ENCODE data around the gene ACSF2. TPM values are rescaled to one million over a fixed set of nuclear protein-coding genes. Genes with fewer than 3 reads are reported as not detected.
"Not testable (repeated sequence)": the region's sequence is repeated elsewhere in the genome, so short reads cannot be mapped to it uniquely, and the experiment has no call there.

ACSF2 gene
- total RNA-seq, 5 donors from 2014 or later (not counting 1 experiment from before 2014, with no cell fraction given), result 17.7 to 26.4 (median 21.3) TPM

GRCh38 chr17:50471009-50471905 lies 45.2 kb downstream of the ACSF2 start:
- H3K27me3 Mint-ChIP-seq, result peaks cover 17 to 27% of the 10 kb centered on the region in 2 donors
- 64% methylated on average over 19 of the region's 22 CpGs for WGBS (ENCODE audit: insufficient coverage)
- H3K27ac Mint-ChIP-seq, result no peak overlapping the region
- H3K4me3 Mint-ChIP-seq, result peak overlapping the region in 1 of 3 donors; percentile 5
- ATAC-seq (replicated peaks in 1 of 4) (no peak), DNase-seq (no peak)
- Histone ChIP-seq H3K36me3 (ENCODE audit: control insufficient read depth in 2 of 2, extremely low read depth in 1 of 2, insufficient read depth in 1 of 2, low read length in 1 of 2) (peaks cover 0 to 2% of the 10 kb centered on the region in 2 donors), H3K27ac (ENCODE audit: low read length) (no peak overlapping the region), H3K4me1 (ENCODE audit: control insufficient read depth in 1 of 2, extremely low read depth in 1 of 2, insufficient read depth in 2 of 2, low read length in 2 of 2) (peaks cover 0 to 27% of the 10 kb centered on the region in 2 experiments), H3K27me3 (replicated peaks in 1 of 2; ENCODE audit: control insufficient read depth in 2 of 2, extremely low read depth in 1 of 2, insufficient read depth in 2 of 2, low read length in 1 of 2) (peaks cover 4 to 55% of the 10 kb centered on the region in 2 experiments), H3K4me3 (ENCODE audit: control insufficient read depth in 1 of 2, extremely low read depth in 1 of 2, low read length in 1 of 2) (no peak overlapping the region), H3K9me3 (no peaks in the 10 kb centered on the region)
- ChIA-PET POLR2A (no interaction called here), CTCF (interaction anchor here (0.6 to 1.0 kb wide), 4 partner anchors 8 to 178 kb away, joined by 3 to 4 read pairs (median 3); no protein-coding TSS in a partner anchor)
- no peaks in the 10 kb centered on the region for H3K9me3 Mint-ChIP-seq
- H3K36me3 Mint-ChIP-seq, result peaks cover 17% of the 10 kb centered on the region
- peaks cover 3 to 20% (median 7%) of the 10 kb centered on the region in 3 donors for H3K4me1 Mint-ChIP-seq

- ChIA-PET CTCF (interaction anchor here in 1 of 2 donors (0.7 kb wide), 1 partner anchor 177 kb away, joined by 3 read pairs; no protein-coding TSS in a partner anchor), POLR2A (no interaction called here)
- Mint-ChIP-seq H3K27me3 (peaks cover 14 to 22% of the 10 kb centered on the region in 2 donors), H3K9me3 (no peaks in the 10 kb centered on the region), H3K4me3 (no peak overlapping the region), H3K36me3 (peaks cover 17% of the 10 kb centered on the region), H3K4me1 (peaks cover 3 to 11% (median 7%) of the 10 kb centered on the region in 3 donors), H3K27ac (no peak overlapping the region)
- Histone ChIP-seq H3K27me3 (replicated peaks in 1 of 2; ENCODE audit: control insufficient read depth in 2 of 2, extremely low read depth in 1 of 2, insufficient read depth in 2 of 2, low read length in 1 of 2) (peaks cover 4 to 57% of the 10 kb centered on the region in 2 experiments), H3K27ac (ENCODE audit: low read length) (no peak overlapping the region), H3K36me3 (ENCODE audit: control insufficient read depth in 2 of 2, extremely low read depth in 1 of 2, insufficient read depth in 1 of 2, low read length in 1 of 2) (peaks cover 0 to 2% of the 10 kb centered on the region in 2 donors), H3K9me3 (no peaks in the 10 kb centered on the region), H3K4me1 (ENCODE audit: control insufficient read depth in 1 of 2, extremely low read depth in 1 of 2, insufficient read depth in 2 of 2, low read length in 2 of 2) (peaks cover 0 to 18% of the 10 kb centered on the region in 2 experiments), H3K4me3 (ENCODE audit: control insufficient read depth in 1 of 2, extremely low read depth in 1 of 2, low read length in 1 of 2) (no peak overlapping the region)
- DNase-seq, result no peak
- no peak for ATAC-seq (replicated peaks in 1 of 4)
- 96% methylated on average over 9 of the region's 10 CpGs for WGBS (ENCODE audit: insufficient coverage)
Measured at GRCh38 chr17:50472286-50472685, 46.3 kb downstream of the ACSF2 start.

- CTCF ChIA-PET, POLR2A ChIA-PET: not testable (repeated sequence)
Measured at GRCh38 chr17:50472761-50473161, 46.7 kb downstream of the ACSF2 start.

GRCh38 chr17:50473901-50474300 lies 47.9 kb downstream of the ACSF2 start:
- H3K9me3 Mint-ChIP-seq, result no peaks in the 10 kb centered on the region
- POLR2A ChIA-PET, result no interaction called here
- CTCF ChIA-PET, result no interaction called here
- Histone ChIP-seq H3K4me3 (ENCODE audit: control insufficient read depth in 1 of 2, extremely low read depth in 1 of 2, low read length in 1 of 2) (no peak overlapping the region), H3K27me3 (replicated peaks in 1 of 2; ENCODE audit: control insufficient read depth in 2 of 2, extremely low read depth in 1 of 2, insufficient read depth in 2 of 2, low read length in 1 of 2) (peaks cover 0 to 43% of the 10 kb centered on the region in 2 experiments), H3K4me1 (ENCODE audit: control insufficient read depth in 1 of 2, extremely low read depth in 1 of 2, insufficient read depth in 2 of 2, low read length in 2 of 2) (peaks cover 5 to 22% of the 10 kb centered on the region in 2 experiments), H3K27ac (ENCODE audit: low read length) (no peak overlapping the region), H3K36me3 (ENCODE audit: control insufficient read depth in 2 of 2, extremely low read depth in 1 of 2, insufficient read depth in 1 of 2, low read length in 1 of 2) (peaks cover 0 to 2% of the 10 kb centered on the region in 2 donors), H3K9me3 (no peaks in the 10 kb centered on the region)
- no peak overlapping the region for H3K27ac Mint-ChIP-seq
- H3K36me3 Mint-ChIP-seq, result peaks cover 17% of the 10 kb centered on the region
- H3K27me3 Mint-ChIP-seq, result peaks cover 3 to 11% of the 10 kb centered on the region in 2 donors
- peaks cover 6 to 8% (median 7%) of the 10 kb centered on the region in 3 donors for H3K4me1 Mint-ChIP-seq
- ATAC-seq (replicated peaks in 1 of 4), result no peak
- WGBS (ENCODE audit: insufficient coverage), result 40% methylated on average over 1 of the region's 11 CpGs
- no peak for DNase-seq
- H3K4me3 Mint-ChIP-seq, result no peak overlapping the region

More at GRCh38 chr17:50472761-50473161, 46.7 kb downstream of the ACSF2 start:
- not testable (repeated sequence) for H3K4me3 ChIP-seq (ENCODE audit: control insufficient read depth in 1 of 2, extremely low read depth in 1 of 2, low read length in 1 of 2); DNase-seq; H3K9me3 ChIP-seq; H3K27ac Mint-ChIP-seq; H3K36me3 ChIP-seq (ENCODE audit: control insufficient read depth in 2 of 2, extremely low read depth in 1 of 2, insufficient read depth in 1 of 2, low read length in 1 of 2); ATAC-seq (replicated peaks in 1 of 4); H3K4me1 Mint-ChIP-seq; H3K27ac ChIP-seq (ENCODE audit: low read length); H3K4me3 Mint-ChIP-seq; H3K9me3 Mint-ChIP-seq
- peaks cover under 1 to 23% of the 10 kb centered on the region in 2 experiments for H3K4me1 ChIP-seq (ENCODE audit: control insufficient read depth in 1 of 2, extremely low read depth in 1 of 2, insufficient read depth in 2 of 2, low read length in 2 of 2)
- peaks cover 17% of the 10 kb centered on the region for H3K36me3 Mint-ChIP-seq
- peaks cover 4 to 54% of the 10 kb centered on the region in 2 experiments for H3K27me3 ChIP-seq (replicated peaks in 1 of 2; ENCODE audit: control insufficient read depth in 2 of 2, extremely low read depth in 1 of 2, insufficient read depth in 2 of 2, low read length in 1 of 2)
- H3K27me3 Mint-ChIP-seq, result peaks cover 10 to 19% of the 10 kb centered on the region in 2 donors
- 95% methylated on average over 5 of the region's 13 CpGs for WGBS (ENCODE audit: insufficient coverage)

GRCh38 chr17:50474523-50474922 lies 48.5 kb downstream of the ACSF2 start:
- H3K36me3 ChIP-seq (ENCODE audit: control insufficient read depth in 2 of 2, extremely low read depth in 1 of 2, insufficient read depth in 1 of 2, low read length in 1 of 2), result peaks cover 0 to 2% of the 10 kb centered on the region in 2 donors
- ATAC-seq (replicated peaks in 1 of 4), result no peak
- peaks cover 5 to 18% of the 10 kb centered on the region in 2 experiments for H3K4me1 ChIP-seq (ENCODE audit: control insufficient read depth in 1 of 2, extremely low read depth in 1 of 2, insufficient read depth in 2 of 2, low read length in 2 of 2)
- peaks cover 8 to 12% (median 10%) of the 10 kb centered on the region in 3 donors for H3K4me1 Mint-ChIP-seq
- CTCF ChIA-PET, result no interaction called here
- H3K36me3 Mint-ChIP-seq, result peaks cover 17% of the 10 kb centered on the region
- POLR2A ChIA-PET, result no interaction called here
- no peak overlapping the region for H3K4me3 Mint-ChIP-seq
- no peak overlapping the region for H3K27ac Mint-ChIP-seq
- H3K27me3 ChIP-seq (replicated peaks in 1 of 2; ENCODE audit: control insufficient read depth in 2 of 2, extremely low read depth in 1 of 2, insufficient read depth in 2 of 2, low read length in 1 of 2), result peaks cover 0 to 36% of the 10 kb centered on the region in 2 experiments
- H3K27ac ChIP-seq (ENCODE audit: low read length), result no peak overlapping the region
- H3K9me3 Mint-ChIP-seq, result no peaks in the 10 kb centered on the region
- H3K27me3 Mint-ChIP-seq, result peaks cover 3 to 11% of the 10 kb centered on the region in 2 donors
- H3K9me3 ChIP-seq, result no peaks in the 10 kb centered on the region
- 95% methylated on average over 4 of the region's 6 CpGs for WGBS (ENCODE audit: insufficient coverage)
- no peak overlapping the region for H3K4me3 ChIP-seq (ENCODE audit: control insufficient read depth in 1 of 2, extremely low read depth in 1 of 2, low read length in 1 of 2)
- no peak for DNase-seq

GRCh38 chr17:50475362-50475761 lies 49.3 kb downstream of the ACSF2 start:
- H3K4me1 Mint-ChIP-seq, result peaks cover 17 to 19% (median 18%) of the 10 kb centered on the region in 3 donors
- H3K9me3 Mint-ChIP-seq, result no peaks in the 10 kb centered on the region
- WGBS (ENCODE audit: insufficient coverage), result 90% methylated on average over 2 of the region's 4 CpGs
- Histone ChIP-seq H3K4me1 (ENCODE audit: control insufficient read depth in 1 of 2, extremely low read depth in 1 of 2, insufficient read depth in 2 of 2, low read length in 2 of 2) (peaks cover 7 to 20% of the 10 kb centered on the region in 2 experiments), H3K9me3 (no peaks in the 10 kb centered on the region), H3K27me3 (replicated peaks in 1 of 2; ENCODE audit: control insufficient read depth in 2 of 2, extremely low read depth in 1 of 2, insufficient read depth in 2 of 2, low read length in 1 of 2) (peaks cover 0 to 28% of the 10 kb centered on the region in 2 experiments), H3K27ac (ENCODE audit: low read length) (no peak overlapping the region), H3K36me3 (ENCODE audit: control insufficient read depth in 2 of 2, extremely low read depth in 1 of 2, insufficient read depth in 1 of 2, low read length in 1 of 2) (peaks cover 0 to 2% of the 10 kb centered on the region in 2 donors), H3K4me3 (ENCODE audit: control insufficient read depth in 1 of 2, extremely low read depth in 1 of 2, low read length in 1 of 2) (no peak overlapping the region)
- ChIA-PET POLR2A (no interaction called here), CTCF (interaction anchor here (0.6 to 0.7 kb wide), 2 partner anchors 10 to 252 kb away, joined by 3 to 4 read pairs; no protein-coding TSS in a partner anchor)
- no peak for DNase-seq
- H3K27me3 Mint-ChIP-seq, result peaks cover 3 to 6% of the 10 kb centered on the region in 2 donors
- no peak overlapping the region for H3K4me3 Mint-ChIP-seq
- no peak overlapping the region for H3K27ac Mint-ChIP-seq
- no peak for ATAC-seq (replicated peaks in 1 of 4)
- H3K36me3 Mint-ChIP-seq, result peaks cover 17% of the 10 kb centered on the region

Data from T-cell (primary cell).